Measurements from ENCODE around the gene PI4K2A.
A peak's percentile ranks its signal among the peaks of the same experiment; 100 is the strongest.

PI4K2A gene

GRCh38 chr10:97704341-97704740 lies 63.9 kb downstream of the PI4K2A start:
- DNase-seq (ENCODE audit: low read depth, low spot score), result peak; percentile 51

- DNase-seq (ENCODE audit: low read depth, low spot score), result no peak
These were observed 64.7 kb downstream of the PI4K2A start for GRCh38 chr10:97705006-97705670.

GRCh38 chr10:97707134-97707861 lies 66.8 kb downstream of the PI4K2A start:
- no peak for DNase-seq (ENCODE audit: low read depth, low spot score)

- DNase-seq (ENCODE audit: low read depth, low spot score), result no peak
These were observed 67.7 kb downstream of the PI4K2A start for GRCh38 chr10:97708167-97708566.

- DNase-seq (ENCODE audit: low read depth, low spot score), result peak; percentile 75
These were observed 68.8 kb downstream of the PI4K2A start for GRCh38 chr10:97708976-97709946.

GRCh38 chr10:97711640-97712572 lies 71.4 kb downstream of the PI4K2A start:
- DNase-seq (ENCODE audit: low read depth, low spot score), result no peak

GRCh38 chr10:97713339-97713825 lies 72.9 kb downstream of the PI4K2A start, which contains the start of gene MARVELD1:
TSS of gene MARVELD1 (plus strand) at chr10:97713730. CDS start at chr10:97713877, 147 bp downstream.
- DNase-seq (ENCODE audit: low read depth, low spot score), result peak; percentile 57

GRCh38 chr10:97713826-97714400 lies 73.4 kb downstream of the PI4K2A start:
- peak; percentile 88 for DNase-seq (ENCODE audit: low read depth, low spot score)

GRCh38 chr10:97714401-97715258 lies 74.2 kb downstream of the PI4K2A start:
- peak; percentile 83 for DNase-seq (ENCODE audit: low read depth, low spot score)

- peak; percentile 12 for DNase-seq (ENCODE audit: low read depth, low spot score)
These were observed 74.9 kb downstream of the PI4K2A start for GRCh38 chr10:97715259-97715874.

GRCh38 chr10:97717627-97718026 lies 77.2 kb downstream of the PI4K2A start:
- DNase-seq (ENCODE audit: low read depth, low spot score), result no peak

- DNase-seq (ENCODE audit: low read depth, low spot score), result peak; percentile 49
These were observed 77.7 kb downstream of the PI4K2A start for GRCh38 chr10:97718178-97718577.

GRCh38 chr10:97718659-97719142 lies 78.2 kb downstream of the PI4K2A start:
- no peak for DNase-seq (ENCODE audit: low read depth, low spot score)

- DNase-seq (ENCODE audit: low read depth, low spot score), result no peak
These were observed 79.1 kb downstream of the PI4K2A start for GRCh38 chr10:97719602-97720001.

- no peak for DNase-seq (ENCODE audit: low read depth, low spot score)
These were observed 81.7 kb downstream of the PI4K2A start for GRCh38 chr10:97721871-97722780.

GRCh38 chr10:97723001-97723400 lies 82.5 kb downstream of the PI4K2A start:
- DNase-seq (ENCODE audit: low read depth, low spot score), result no peak

- no peak for DNase-seq (ENCODE audit: low read depth, low spot score)
These were observed 84.0 kb downstream of the PI4K2A start for GRCh38 chr10:97724341-97724941.
